HG03039 (cell line): Measurements from ENCODE around the gene S1PR2.

Experiments
- ATAC-seq: cut with Tn5 transposase; IDR thresholded peaks from one replicate; pipeline ENCODE4 v1.9.1; 2021; ENCODE audit warnings: mild to moderate bottlenecking, moderate library complexity; ENCODE audit not compliant: unreplicated experiment

S1PR2 gene

GRCh38 chr19:10230861-10231611, at the start of gene S1PR2:
TSS of gene S1PR2 (minus strand) at chr19:10231331. CDS start at chr19:10224905, 6,426 bp downstream.
- ATAC-seq = peak; percentile 38

GRCh38 chr19:10279737-10280442, 48.8 kb upstream of the S1PR2 start:
- no peak for ATAC-seq

- no peak for ATAC-seq
Observed at GRCh38 chr19:10278935-10279334, 47.8 kb upstream of the S1PR2 start.

- no peak for ATAC-seq
Observed at GRCh38 chr19:10277795-10278589, 46.9 kb upstream of the S1PR2 start.

GRCh38 chr19:10274589-10274988, 43.5 kb upstream of the S1PR2 start:
- no peak for ATAC-seq

- no peak for ATAC-seq
Observed at GRCh38 chr19:10271543-10272086, 40.5 kb upstream of the S1PR2 start.

- ATAC-seq = peak; percentile 38
Observed at GRCh38 chr19:10270616-10271394, 39.7 kb upstream of the S1PR2 start, which contains the start of gene ICAM1. TSS of gene ICAM1 (plus strand) at chr19:10271120. CDS start at chr19:10271160, 40 bp downstream.

GRCh38 chr19:10270180-10270615, 39.1 kb upstream of the S1PR2 start:
- ATAC-seq = no peak

- no peak for ATAC-seq
Observed at GRCh38 chr19:10269333-10270179, 38.4 kb upstream of the S1PR2 start.

- ATAC-seq = no peak
Observed at GRCh38 chr19:10268071-10268470, 36.9 kb upstream of the S1PR2 start.

- no peak for ATAC-seq
Observed at GRCh38 chr19:10266706-10267105, 35.6 kb upstream of the S1PR2 start.

GRCh38 chr19:10262771-10263170, 31.6 kb upstream of the S1PR2 start:
- ATAC-seq = no peak

GRCh38 chr19:10260141-10260584, 29.0 kb upstream of the S1PR2 start:
- ATAC-seq = no peak

- ATAC-seq = no peak
Observed at GRCh38 chr19:10259162-10259905, 28.2 kb upstream of the S1PR2 start.

GRCh38 chr19:10258080-10258710, 27.1 kb upstream of the S1PR2 start:
- ATAC-seq = no peak

- ATAC-seq = no peak
Observed at GRCh38 chr19:10256970-10257615, 26.0 kb upstream of the S1PR2 start.

GRCh38 chr19:10256551-10256950, 25.4 kb upstream of the S1PR2 start:
- ATAC-seq = no peak

- no peak for ATAC-seq
Observed at GRCh38 chr19:10255358-10255757, 24.2 kb upstream of the S1PR2 start.
